ENCODE results near the gene CDK16.

GRCh38 chrX:47242321-47242720 lies 23.8 kb downstream of the CDK16 start:
- TF ChIP-seq POLR2AphosphoS5 (IDR thresholded peaks at IDR 0.05) (no peak), CTCF (IDR thresholded peaks at IDR 0.05) (no peak), EP300 (IDR thresholded peaks at IDR 0.05) (no peak)

All from suprapubic skin (tissue), 4 donors.